ENCODE data around the gene CACTIN.
"Not testable (repeated sequence)": the region's sequence is repeated elsewhere in the genome, so short reads cannot be mapped to it uniquely, and the experiment has no call there.

The CACTIN gene

GRCh38 chr19:3648037-3648905, 21.7 kb upstream of the CACTIN start:
- no peak for DNase-seq (ENCODE audit: extremely low read depth in 1 of 2, low read depth in 1 of 2)

GRCh38 chr19:3647102-3647501, 20.5 kb upstream of the CACTIN start:
- DNase-seq (ENCODE audit: extremely low read depth in 1 of 2, low read depth in 1 of 2): not testable (repeated sequence)

GRCh38 chr19:3646336-3647092, 19.9 kb upstream of the CACTIN start:
- DNase-seq (ENCODE audit: extremely low read depth in 1 of 2, low read depth in 1 of 2): no peak

GRCh38 chr19:3645726-3646125, 19.1 kb upstream of the CACTIN start:
- DNase-seq (ENCODE audit: extremely low read depth in 1 of 2, low read depth in 1 of 2): no peak

GRCh38 chr19:3645067-3645396, 18.4 kb upstream of the CACTIN start:
- DNase-seq (ENCODE audit: extremely low read depth in 1 of 2, low read depth in 1 of 2): no peak

GRCh38 chr19:3644351-3645066, 17.9 kb upstream of the CACTIN start:
- no peak for DNase-seq (ENCODE audit: extremely low read depth in 1 of 2, low read depth in 1 of 2)

- DNase-seq (ENCODE audit: extremely low read depth in 1 of 2, low read depth in 1 of 2): no peak
These were observed 17.2 kb upstream of the CACTIN start for GRCh38 chr19:3643674-3644313.

- no peak for DNase-seq (ENCODE audit: extremely low read depth in 1 of 2, low read depth in 1 of 2)
These were observed 16.5 kb upstream of the CACTIN start for GRCh38 chr19:3642987-3643673.

GRCh38 chr19:3642296-3642695, 15.7 kb upstream of the CACTIN start:
- DNase-seq (ENCODE audit: extremely low read depth in 1 of 2, low read depth in 1 of 2): no peak

GRCh38 chr19:3641515-3642269, 15.1 kb upstream of the CACTIN start:
- DNase-seq (ENCODE audit: extremely low read depth in 1 of 2, low read depth in 1 of 2): no peak

GRCh38 chr19:3639479-3639878, 12.9 kb upstream of the CACTIN start:
- DNase-seq (ENCODE audit: extremely low read depth in 1 of 2, low read depth in 1 of 2): no peak

- no peak for DNase-seq (ENCODE audit: extremely low read depth in 1 of 2, low read depth in 1 of 2)
These were observed 11.9 kb upstream of the CACTIN start for GRCh38 chr19:3638208-3639193.

GRCh38 chr19:3637621-3638020, 11.0 kb upstream of the CACTIN start:
- no peak for DNase-seq (ENCODE audit: extremely low read depth in 1 of 2, low read depth in 1 of 2)

- no peak for DNase-seq (ENCODE audit: extremely low read depth in 1 of 2, low read depth in 1 of 2)
These were observed 10.4 kb upstream of the CACTIN start for GRCh38 chr19:3636962-3637361.

GRCh38 chr19:3636506-3636905, 9.9 kb upstream of the CACTIN start:
- DNase-seq (ENCODE audit: extremely low read depth in 1 of 2, low read depth in 1 of 2): no peak

- no peak for DNase-seq (ENCODE audit: extremely low read depth in 1 of 2, low read depth in 1 of 2)
These were observed 8.0 kb upstream of the CACTIN start for GRCh38 chr19:3634496-3635045.

GRCh38 chr19:3633559-3633988, 7.0 kb upstream of the CACTIN start:
- DNase-seq (ENCODE audit: extremely low read depth in 1 of 2, low read depth in 1 of 2): no peak
